ENCODE results near the gene RALGPS2. TPM values are rescaled to one million over a fixed set of nuclear protein-coding genes. Genes with fewer than 3 reads are reported as not detected.

RALGPS2 gene
- total and polyA plus RNA-seq, 2 of the 13 experiments (the other 11 are each of a cell fraction or from before 2014, with no cell fraction given) = 15.6 to 36.0 TPM

- TF ChIP-seq NR2C2 (CRISPR knock-in tag; IDR thresholded peaks at IDR 0.05; ENCODE audit: borderline replicate concordance) = no peak
- TF ChIP-seq HNRNPH1 (optimal IDR thresholded peaks at IDR 0.05; ENCODE audit: low read depth, low read length) = no peak
- no peak for TF ChIP-seq ZNF556 (CRISPR knock-in tag; IDR thresholded peaks at IDR 0.05; ENCODE audit: borderline replicate concordance)
- no peak for TF ChIP-seq ZNF225 (CRISPR knock-in tag; IDR thresholded peaks at IDR 0.05)
- no peak for TF ChIP-seq XRCC5 (optimal IDR thresholded peaks at IDR 0.05; ENCODE audit: low read length)
- no peak for TF ChIP-seq SKIL (CRISPR knock-in tag; IDR thresholded peaks at IDR 0.05; ENCODE audit: borderline replicate concordance)
- TF ChIP-seq ZNF784 (CRISPR knock-in tag; IDR thresholded peaks at IDR 0.05; ENCODE audit: borderline replicate concordance) = no peak
- TF ChIP-seq ZNF564 (CRISPR knock-in tag; IDR thresholded peaks at IDR 0.05) = no peak
- no peak for TF ChIP-seq GLI4 (CRISPR knock-in tag; IDR thresholded peaks at IDR 0.05; ENCODE audit: borderline replicate concordance)
- TF ChIP-seq ZNF235 (CRISPR knock-in tag; IDR thresholded peaks at IDR 0.05; ENCODE audit: borderline replicate concordance) = no peak
- no peak for TF ChIP-seq MLLT10 (CRISPR knock-in tag; IDR thresholded peaks at IDR 0.05)
- no peak for TF ChIP-seq HNRNPL (IDR thresholded peaks at IDR 0.05; ENCODE audit: low read depth, low read length)
- no peak for TF ChIP-seq NFIB (CRISPR knock-in tag; IDR thresholded peaks at IDR 0.05; ENCODE audit: borderline replicate concordance)
- no peak for TF ChIP-seq RFX5 (IDR thresholded peaks at IDR 0.05; ENCODE audit: low read depth, low read length)
- no peak for TF ChIP-seq ZBTB7B (CRISPR knock-in tag; IDR thresholded peaks at IDR 0.05)
- peak in 1 of 2 experiments; percentile 20; a peak in 1 of 4 replicates for TF ChIP-seq HMGXB4 (CRISPR knock-in tag; IDR thresholded peaks at IDR 0.05; ENCODE audit: borderline replicate concordance in 1 of 2, low read depth in 1 of 2)
- no peak for TF ChIP-seq JARID2 (CRISPR knock-in tag; IDR thresholded peaks at IDR 0.05; ENCODE audit: insufficient replicate concordance)
Observed at GRCh38 chr1:178726087-178726517, 1.1 kb downstream of the RALGPS2 start (continued).

All from HepG2 (cell line).